H1 (cell line): ENCODE data around the gene SMARCB1.

Source experiments
- ATF2 ChIP-seq: IDR thresholded peaks from 2 replicates; pipeline ENCODE4 v1.6.1; 2012; ENCODE audit warnings: low read length, inconsistent platforms
- CTCF ChIP-seq, 3 experiments: IDR thresholded peaks; 1 replicate in 2 of 3; 2 replicates in 1 of 3; pipeline versions ENCODE4 v1.5.1 to v1.6.1; 2011; ENCODE audit warnings: low read length in 3 of 3, mild to moderate bottlenecking in 3 of 3, inconsistent platforms in 2 of 3, low read depth in 1 of 3, moderate library complexity in 1 of 3; ENCODE audit not compliant: insufficient read depth in 1 of 3; ENCODE audit errors: control extremely low read depth in 1 of 3
- GTF2F1 ChIP-seq: IDR thresholded peaks from 2 replicates; pipeline ENCODE4 v1.6.1; 2012; ENCODE audit warnings: low read depth, low read length, improper control_type of control experiment, borderline replicate concordance
- RAD21 ChIP-seq, 2 experiments: IDR thresholded peaks in 1 of 2; conservative IDR thresholded peaks in 1 of 2; 2 replicates each; pipeline ENCODE4 v1.6.1; 2011; ENCODE audit warnings: low read depth in 2 of 2, low read length in 2 of 2, improper control_type of control experiment in 1 of 2, inconsistent platforms in 1 of 2, mild to moderate bottlenecking in 1 of 2, moderate library complexity in 1 of 2
- SUZ12 ChIP-seq: fragments of 200-600 bp; sonication (generic); IDR thresholded peaks from 2 replicates; pipeline ENCODE4 v1.6.1; 2012; ENCODE audit warnings: mild to moderate bottlenecking, inconsistent platforms, low read length, moderate library complexity, mixed read lengths

GRCh38 chr22:23752090-23752691, 34.6 kb upstream of the SMARCB1 start:
- TF ChIP-seq GTF2F1 (no peak), SUZ12 (no peak), ATF2 (no peak), CTCF (IDR thresholded peaks at IDR 0.05; ENCODE audit: control extremely low read depth in 1 of 3, insufficient read depth in 1 of 3, low read depth in 1 of 3, low read length in 3 of 3) (no peak), RAD21 (IDR thresholded peaks at IDR 0.05 in 1 of 2, conservative IDR thresholded peaks at IDR 0.05 in 1 of 2; ENCODE audit: low read depth in 2 of 2, low read length in 2 of 2) (no peak)
